Keratinocyte (primary cell): ENCODE data around the gene LRRC57. TPM values are rescaled to one million over a fixed set of nuclear protein-coding genes. Genes with fewer than 3 reads are reported as not detected.

Experiments used
- DNase-seq: peaks from one replicate; pipeline ENCODE4 v3.0.0-alpha.2; 2011; ENCODE audit warnings: low read depth, missing footprints, low spot score
- FAIRE-seq: peaks from 2 replicates; lab custom pipeline; 2011; peaks lifted over from hg19 to GRCh38; lab: Jason Lieb, UNC
- H2AFZ ChIP-seq: 2 replicates; pipeline ENCODE4 v1.6.0; 2012; ENCODE audit warnings: low read length, control low read depth, inconsistent platforms; ENCODE audit not compliant: control insufficient read depth
- H3K27ac ChIP-seq: 2 replicates; pipeline ENCODE4 v1.5.1; 2011; ENCODE audit warnings: low read length; ENCODE audit not compliant: control insufficient read depth, insufficient read depth
- H3K27me3 ChIP-seq: 3 replicates; pipeline ENCODE4 v1.6.0; 2011; ENCODE audit warnings: low read length; ENCODE audit not compliant: control insufficient read depth, insufficient read depth; ENCODE audit errors: extremely low read depth
- H3K36me3 ChIP-seq, 2 experiments: 2 replicates in 1 of 2; 3 replicates in 1 of 2; pipeline ENCODE4 v1.5.1; 2011; ENCODE audit warnings: low read length in 2 of 2, mild to moderate bottlenecking in 1 of 2; ENCODE audit not compliant: control insufficient read depth in 2 of 2, insufficient read depth in 2 of 2; ENCODE audit errors: extremely low read depth in 1 of 2
- H3K4me1 ChIP-seq: 3 replicates; pipeline ENCODE4 v1.5.1; 2011; ENCODE audit warnings: low read length; ENCODE audit not compliant: control insufficient read depth, insufficient read depth; ENCODE audit errors: extremely low read depth
- H3K4me2 ChIP-seq: 3 replicates; pipeline ENCODE4 v1.6.0; 2011; ENCODE audit warnings: low read depth, low read length; ENCODE audit not compliant: control insufficient read depth, insufficient read depth; ENCODE audit errors: extremely low read depth
- H3K4me3 ChIP-seq, 3 experiments: fragments of 200-600 bp in 1 of 3; sonication (generic) in 1 of 3; 2 replicates in 2 of 3; 3 replicates in 1 of 3; pipeline ENCODE4 v1.5.1; 2011 to 2016; ENCODE audit warnings: low read length in 3 of 3, mild to moderate bottlenecking in 3 of 3, control low read depth in 2 of 3, inconsistent platforms in 1 of 3, low read depth in 1 of 3, mixed read lengths in 1 of 3, mixed run types in 1 of 3, moderate library complexity in 1 of 3; ENCODE audit not compliant: control insufficient read depth in 2 of 3, insufficient read depth in 2 of 3; ENCODE audit errors: extremely low read depth in 1 of 3
- H3K79me2 ChIP-seq: 2 replicates; pipeline ENCODE4 v1.6.0; 2012; ENCODE audit warnings: low read length; ENCODE audit not compliant: control insufficient read depth, insufficient read depth
- H3K9ac ChIP-seq: 3 replicates; pipeline ENCODE4 v1.6.0; 2011; ENCODE audit warnings: low read length; ENCODE audit not compliant: control insufficient read depth, insufficient read depth; ENCODE audit errors: extremely low read depth
- H3K9me1 ChIP-seq: 3 replicates; pipeline ENCODE4 v1.6.0; 2011; ENCODE audit warnings: low read length; ENCODE audit not compliant: control insufficient read depth, insufficient read depth; ENCODE audit errors: extremely low read depth
- H3K9me3 ChIP-seq: 2 replicates; pipeline ENCODE4 v1.5.1; 2012; ENCODE audit warnings: low read depth, low read length; ENCODE audit not compliant: control insufficient read depth
- H4K20me1 ChIP-seq: 3 replicates; pipeline ENCODE4 v1.6.0; 2011; ENCODE audit warnings: low read length; ENCODE audit not compliant: control insufficient read depth, insufficient read depth; ENCODE audit errors: extremely low read depth
- EZH2 ChIP-seq: IDR thresholded peaks from one replicate; pipeline ENCODE4 v1.6.1; 2012; ENCODE audit warnings: inconsistent platforms, mild to moderate bottlenecking, low read length, moderate library complexity
- dilution Hi-C: fragments of 300-500 bp; cut with MboI; formaldehyde crosslinking; loops from one replicate; pipeline ENCODE4 v1.7.0; 2020; ENCODE audit warnings: low sequenced_read_pairs; ENCODE audit not compliant: extremely low pct_ligation_motif_present
- polyA plus RNA-seq, 5 experiments: library from polyadenylated mRNA; depleted of rRNA in 3 of 5; stranded (reverse) in 3 of 5; stranded (forward) in 1 of 5; unstranded in 1 of 5; fragments of >200 nt; gene quantifications; 1 replicate in 1 of 5; 2 replicates in 3 of 5; 3 replicates in 1 of 5; pipeline versions ENCODE4 v1.2.1 to v1.2.3, GENCODE V29; 2011 to 2012; ENCODE audit warnings: missing spikeins in 2 of 5, low read depth in 1 of 5, low replicate concordance in 1 of 5
- TF ChIP-seq, protein P1 (sequence below), 3 experiments: IDR thresholded peaks in 1 of 3; conservative IDR thresholded peaks in 1 of 3; optimal IDR thresholded peaks in 1 of 3; 2 replicates in 2 of 3; 3 replicates in 1 of 3; pipeline versions ENCODE3 to v1.5.1; 2011; ENCODE audit warnings: low read length in 3 of 3, mild to moderate bottlenecking in 3 of 3, moderate library complexity in 2 of 3, control low read depth in 1 of 3, inconsistent platforms in 1 of 3; ENCODE audit not compliant: insufficient read depth in 2 of 3; ENCODE audit errors: extremely low read depth in 1 of 3

Gene LRRC57
- polyA plus RNA-seq, 1 donor (not counting 4 experiments of a cell fraction or from before 2014, with no cell fraction given) = 12.8 TPM

DNA sequence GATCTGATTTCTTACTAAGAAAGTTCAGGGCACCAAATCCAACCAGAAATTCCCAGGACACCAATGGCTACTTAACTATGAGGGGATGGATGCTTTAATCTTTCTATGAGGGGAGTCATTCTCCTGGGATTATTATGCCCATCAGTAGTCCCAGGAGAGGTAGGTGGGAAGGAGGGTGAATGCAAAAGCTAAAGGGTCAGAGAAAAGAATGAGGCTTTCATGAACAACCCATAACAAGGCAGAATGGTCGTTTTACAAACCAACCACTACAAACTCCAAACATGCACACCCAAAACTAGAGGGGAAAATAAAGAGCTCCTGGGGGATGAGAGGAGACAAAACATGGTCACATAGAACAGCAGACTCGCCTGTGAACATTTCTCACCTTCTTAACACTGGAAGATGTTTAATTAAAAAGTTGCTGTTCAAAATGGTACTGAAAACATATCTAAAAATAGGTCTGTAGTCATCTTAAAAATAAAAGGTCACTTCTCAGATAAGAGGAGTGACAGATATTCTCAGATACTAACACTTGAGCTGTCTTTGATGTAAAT is 30.5 kb upstream of the LRRC57 start:
- Histone ChIP-seq H3K4me2 (no peak overlapping the region), H3K79me2 (peaks cover 3% of the 10 kb centered on the region), H3K9me3 (no peaks in the 10 kb centered on the region), H3K27me3 (no peaks in the 10 kb centered on the region), H3K27ac (no peak overlapping the region), H3K9me1 (no peaks in the 10 kb centered on the region), H3K4me1 (peaks cover 12% of the 10 kb centered on the region), H3K36me3 (no peaks in the 10 kb centered on the region), H3K4me3 (no peak overlapping the region), H2AFZ (no peak overlapping the region), H4K20me1 (no peaks in the 10 kb centered on the region), H3K9ac (no peak overlapping the region)
- TF ChIP-seq, protein P1, sequence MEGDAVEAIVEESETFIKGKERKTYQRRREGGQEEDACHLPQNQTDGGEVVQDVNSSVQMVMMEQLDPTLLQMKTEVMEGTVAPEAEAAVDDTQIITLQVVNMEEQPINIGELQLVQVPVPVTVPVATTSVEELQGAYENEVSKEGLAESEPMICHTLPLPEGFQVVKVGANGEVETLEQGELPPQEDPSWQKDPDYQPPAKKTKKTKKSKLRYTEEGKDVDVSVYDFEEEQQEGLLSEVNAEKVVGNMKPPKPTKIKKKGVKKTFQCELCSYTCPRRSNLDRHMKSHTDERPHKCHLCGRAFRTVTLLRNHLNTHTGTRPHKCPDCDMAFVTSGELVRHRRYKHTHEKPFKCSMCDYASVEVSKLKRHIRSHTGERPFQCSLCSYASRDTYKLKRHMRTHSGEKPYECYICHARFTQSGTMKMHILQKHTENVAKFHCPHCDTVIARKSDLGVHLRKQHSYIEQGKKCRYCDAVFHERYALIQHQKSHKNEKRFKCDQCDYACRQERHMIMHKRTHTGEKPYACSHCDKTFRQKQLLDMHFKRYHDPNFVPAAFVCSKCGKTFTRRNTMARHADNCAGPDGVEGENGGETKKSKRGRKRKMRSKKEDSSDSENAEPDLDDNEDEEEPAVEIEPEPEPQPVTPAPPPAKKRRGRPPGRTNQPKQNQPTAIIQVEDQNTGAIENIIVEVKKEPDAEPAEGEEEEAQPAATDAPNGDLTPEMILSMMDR (optimal IDR thresholded peaks at IDR 0.05 in 1 of 3, IDR thresholded peaks at IDR 0.05 in 1 of 3, conservative IDR thresholded peaks at IDR 0.05 in 1 of 3; ENCODE audit: extremely low read depth in 1 of 3, insufficient read depth in 2 of 3, low read length in 3 of 3) = no peak
- TF ChIP-seq EZH2 = no peak
- no peak for FAIRE-seq
- DNase-seq = no peak
- dilution Hi-C loops = no loop called here

DNA sequence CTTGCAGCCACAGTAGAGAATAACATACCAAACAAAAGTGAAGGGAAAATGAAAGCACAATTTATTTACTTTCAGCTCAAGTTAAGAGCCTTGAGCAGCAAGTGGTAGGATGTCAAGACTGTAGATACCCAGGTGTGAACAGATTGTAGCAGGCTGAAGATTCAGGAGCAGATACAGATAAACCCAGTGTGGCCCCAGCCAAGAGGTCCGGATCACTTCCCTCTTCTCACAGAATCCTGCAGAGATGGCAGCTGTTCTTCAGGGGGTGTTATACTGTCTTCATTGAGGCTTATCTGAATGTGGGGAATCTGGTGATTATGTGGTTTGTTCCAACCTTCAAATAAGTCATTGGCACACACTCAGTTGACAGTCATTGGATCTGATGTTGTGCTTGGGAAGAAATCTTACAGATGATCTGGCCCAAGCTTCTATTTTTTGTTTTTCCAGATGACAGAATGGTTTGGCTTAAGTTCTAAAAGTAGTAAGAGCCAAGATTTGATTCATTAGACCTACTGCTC is 29.0 kb upstream of the LRRC57 start:
- Histone ChIP-seq H4K20me1 (no peaks in the 10 kb centered on the region), H3K9me1 (no peaks in the 10 kb centered on the region), H3K27ac (no peak overlapping the region), H3K9me3 (no peaks in the 10 kb centered on the region), H2AFZ (no peak overlapping the region), H3K27me3 (no peaks in the 10 kb centered on the region), H3K79me2 (peaks cover 3% of the 10 kb centered on the region), H3K4me2 (no peak overlapping the region), H3K4me3 (no peak overlapping the region), H3K4me1 (peaks cover 12% of the 10 kb centered on the region), H3K36me3 (no peaks in the 10 kb centered on the region), H3K9ac (no peak overlapping the region)
- no peak for TF ChIP-seq EZH2
- TF ChIP-seq, protein P1 (optimal IDR thresholded peaks at IDR 0.05 in 1 of 3, IDR thresholded peaks at IDR 0.05 in 1 of 3, conservative IDR thresholded peaks at IDR 0.05 in 1 of 3; ENCODE audit: extremely low read depth in 1 of 3, insufficient read depth in 2 of 3, low read length in 3 of 3) = no peak
- DNase-seq (no peak), FAIRE-seq (no peak)
- dilution Hi-C loops = no loop called here
